Muscle of arm (tissue), 12 donors: Measurements from ENCODE around the gene MEIS1. TPM values are rescaled to one million over a fixed set of nuclear protein-coding genes. Genes with fewer than 3 reads are reported as not detected.

Experiments used
- DNase-seq: peaks from one replicate; pipeline ENCODE4 v3.0.0-alpha.2; 2013
- polyA plus RNA-seq, 12 donors: library from polyadenylated mRNA; unstranded; fragments of 120-200 nt; gene quantifications; one replicate each; pipeline ENCODE4 v1.2.1, GENCODE V29; 2013; ENCODE audit not compliant: insufficient read length in 12 of 12

The MEIS1 gene
- polyA plus RNA-seq, 12 donors: 10.8 to 32.5 (median 12.8) TPM; not detected in 1

GRCh38 chr2:66563473-66563872 lies 128.5 kb downstream of the MEIS1 start:
- no peak for DNase-seq

DNA sequence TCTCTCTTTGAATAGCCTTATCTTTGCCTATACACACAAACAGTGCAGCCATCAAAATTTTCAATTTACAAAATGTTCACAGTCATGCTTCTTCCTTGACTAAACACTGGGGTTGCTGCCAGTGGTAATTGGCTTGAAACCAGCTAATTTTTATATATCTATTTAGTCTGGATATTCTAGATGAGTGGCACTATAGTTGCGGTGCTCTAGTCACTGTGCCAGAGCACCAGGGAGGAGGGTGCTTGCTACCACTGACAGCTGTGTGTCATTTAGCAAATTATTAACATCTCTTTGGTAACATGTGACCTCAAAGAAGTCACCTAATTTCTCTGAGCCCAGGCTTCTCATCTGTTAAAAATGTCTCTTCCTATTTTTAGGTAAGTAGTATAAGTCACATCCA lies 130.4 kb downstream of the MEIS1 start:
- no peak for DNase-seq

DNA sequence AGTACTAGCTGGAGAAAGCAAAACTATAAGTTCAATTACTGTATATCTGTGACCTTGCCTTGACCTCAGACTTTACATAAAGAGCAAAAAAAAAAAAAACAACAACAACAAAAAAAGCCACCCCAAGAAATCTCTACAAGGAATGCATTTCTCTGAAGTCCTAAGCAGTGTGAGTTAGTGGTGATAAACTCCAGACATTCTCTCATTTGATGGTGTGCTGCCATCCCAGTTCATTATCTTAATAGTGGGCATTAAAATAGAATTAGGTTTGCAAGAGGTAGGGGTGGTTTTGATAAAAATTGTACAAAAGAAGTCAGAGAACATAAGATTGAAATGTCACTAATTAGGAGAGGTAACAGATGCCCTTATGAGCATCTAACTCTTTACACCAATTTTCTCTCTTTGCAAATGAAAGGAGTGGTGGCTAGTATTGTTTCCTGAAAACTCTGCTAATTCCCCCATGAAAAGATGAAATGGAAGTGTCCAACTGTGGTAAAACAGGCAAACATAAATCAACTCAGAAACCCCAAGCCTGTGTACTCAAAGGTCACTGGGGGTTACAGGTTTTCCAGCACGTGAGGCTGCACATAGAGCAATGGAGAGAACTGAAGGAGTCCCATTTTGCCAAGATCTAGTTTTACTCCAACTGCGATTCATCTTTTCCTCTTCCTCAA lies 131.9 kb downstream of the MEIS1 start:
- no peak for DNase-seq

DNA sequence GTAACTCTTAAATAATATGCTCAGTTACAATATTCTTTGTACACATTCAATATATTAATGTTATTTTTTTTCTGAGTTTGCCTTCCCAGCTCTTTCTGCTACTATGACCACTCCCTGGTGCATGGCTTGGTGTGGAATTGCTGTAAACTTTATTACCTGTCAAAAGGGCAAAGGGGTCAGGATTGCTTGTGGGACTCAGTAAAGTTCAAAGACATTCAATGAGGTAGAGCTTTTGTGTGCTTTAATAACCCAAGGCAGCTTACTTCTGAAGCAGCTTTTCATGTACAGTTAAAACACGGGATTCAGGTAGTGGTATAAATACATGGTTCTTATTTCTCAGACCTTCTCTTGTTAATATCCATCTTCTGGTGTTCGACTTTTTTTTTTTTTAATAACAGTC lies 132.8 kb downstream of the MEIS1 start:
- no peak for DNase-seq

- no peak for DNase-seq
Observed at GRCh38 chr2:66568650-66569300, 133.8 kb downstream of the MEIS1 start.

- DNase-seq: peak; percentile 46
Observed at GRCh38 chr2:66569321-66569851, 134.5 kb downstream of the MEIS1 start.

- DNase-seq: no peak
Observed at GRCh38 chr2:66569974-66570373, 135.0 kb downstream of the MEIS1 start.

GRCh38 chr2:66570471-66570870 lies 135.5 kb downstream of the MEIS1 start:
- DNase-seq: no peak

DNA sequence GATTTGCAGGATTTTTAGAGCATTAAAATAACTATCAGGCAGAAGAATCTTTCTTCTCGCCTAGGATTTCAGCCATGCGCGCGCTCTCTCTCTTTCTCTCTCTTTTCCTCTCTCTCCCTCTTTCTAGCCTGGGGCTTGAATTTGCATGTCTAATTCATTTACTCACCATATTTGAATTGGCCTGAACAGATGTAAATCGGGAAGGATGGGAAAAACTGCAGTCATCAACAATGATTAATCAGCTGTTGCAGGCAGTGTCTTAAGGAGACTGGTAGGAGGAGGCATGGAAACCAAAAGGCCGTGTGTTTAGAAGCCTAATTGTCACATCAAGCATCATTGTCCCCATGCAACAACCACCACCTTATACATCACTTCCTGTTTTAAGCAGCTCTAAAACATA lies 137.0 kb downstream of the MEIS1 start:
- no peak for DNase-seq

DNA sequence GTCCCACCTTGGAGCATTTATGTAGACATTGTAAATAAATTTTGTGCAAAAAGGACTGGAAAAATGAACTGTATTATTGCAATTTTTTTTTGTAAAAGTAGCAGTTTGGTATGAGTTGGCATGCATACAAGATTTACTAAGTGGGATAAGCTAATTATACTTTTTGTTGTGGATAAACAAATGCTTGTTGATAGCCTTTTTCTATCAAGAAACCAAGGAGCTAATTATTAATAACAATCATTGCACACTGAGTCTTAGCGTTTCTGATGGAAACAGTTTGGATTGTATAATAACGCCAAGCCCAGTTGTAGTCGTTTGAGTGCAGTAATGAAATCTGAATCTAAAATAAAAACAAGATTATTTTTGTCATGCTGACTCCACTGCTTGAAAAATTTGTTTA lies 137.5 kb downstream of the MEIS1 start:
- DNase-seq: no peak

GRCh38 chr2:66573416-66573815 lies 138.5 kb downstream of the MEIS1 start:
- no peak for DNase-seq

- no peak for DNase-seq
Observed at GRCh38 chr2:66573821-66574233, 138.9 kb downstream of the MEIS1 start.

- peak; percentile 90 for DNase-seq
Observed at GRCh38 chr2:66574701-66575624, 140.0 kb downstream of the MEIS1 start.

- peak; percentile 43 for DNase-seq
Observed at GRCh38 chr2:66575625-66576310, 140.8 kb downstream of the MEIS1 start.

- DNase-seq: no peak
Observed at GRCh38 chr2:66576311-66576560, 141.3 kb downstream of the MEIS1 start.

- DNase-seq: peak; percentile 37
Observed at GRCh38 chr2:66576561-66577320, 141.8 kb downstream of the MEIS1 start.

DNA sequence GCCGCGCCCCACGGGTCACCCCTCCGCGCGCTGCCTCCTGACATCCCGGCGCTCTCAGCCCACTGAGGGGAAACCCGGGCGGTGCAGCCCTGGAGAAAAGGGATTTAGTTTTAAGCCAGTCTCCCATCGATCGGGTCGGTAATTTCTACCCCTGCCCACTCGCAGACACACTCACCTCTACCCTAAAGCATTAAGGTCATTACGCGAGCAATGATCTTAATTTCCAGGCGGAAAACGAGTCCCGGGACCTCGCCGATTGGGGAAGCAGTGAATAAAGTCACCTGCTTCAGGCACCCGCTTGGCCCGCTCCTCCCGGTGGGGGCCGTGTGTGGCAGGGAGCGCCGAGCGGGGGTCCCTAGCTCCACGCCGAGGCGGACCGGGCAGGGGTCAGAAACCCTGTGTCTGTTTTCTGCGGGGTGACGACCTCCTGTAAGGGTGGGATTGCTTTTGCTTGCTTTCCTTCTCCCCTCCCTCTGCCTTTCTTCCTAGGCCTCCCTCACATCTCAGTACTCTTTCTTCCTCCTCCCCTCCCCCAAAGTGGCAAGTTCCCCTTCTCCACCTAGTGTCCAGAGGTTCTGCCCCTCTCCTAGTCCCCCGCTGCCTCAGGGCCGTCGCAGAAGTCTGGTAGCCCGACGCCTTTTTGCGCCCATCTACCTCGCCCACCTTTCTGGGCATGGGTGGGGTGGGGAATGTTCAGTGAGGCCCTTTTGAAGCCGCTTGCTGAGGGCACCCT lies 142.6 kb downstream of the MEIS1 start:
- no peak for DNase-seq

GRCh38 chr2:66578054-66578686 lies 143.2 kb downstream of the MEIS1 start:
- DNase-seq: no peak

- DNase-seq: no peak
Observed at GRCh38 chr2:66578687-66579106, 143.8 kb downstream of the MEIS1 start.
